HepG2 (cell line): ENCODE results near the gene MAPK12. TPM values are rescaled to one million over a fixed set of nuclear protein-coding genes. Genes with fewer than 3 reads are reported as not detected.

Experiments
- AGO1 ChIP-seq: fragments of 200-400 bp; formaldehyde crosslinking; IDR thresholded peaks from 2 replicates; pipeline ENCODE4 v1.6.1; 2017; ENCODE audit warnings: mild to moderate bottlenecking, low read depth, low read length, moderate library complexity; ENCODE audit not compliant: poor library complexity, severe bottlenecking
- ARNTL ChIP-seq: sonication (generic); formaldehyde crosslinking; IDR thresholded peaks from 2 replicates; pipeline ENCODE4 v1.4.0; 2020; ENCODE audit warnings: mild to moderate bottlenecking, missing genetic modification reagents
- ATF7-NPFF ChIP-seq: sonication (generic); formaldehyde crosslinking; IDR thresholded peaks from 2 replicates; pipeline ENCODE4 v1.8.1; 2023; ENCODE audit warnings: mild to moderate bottlenecking, low read depth, missing genetic modification reagents, moderate library complexity
- FOXK1 ChIP-seq: sonication (generic); formaldehyde crosslinking; IDR thresholded peaks from 2 replicates; pipeline ENCODE4 v1.4.0; 2020; ENCODE audit warnings: low read depth, missing genetic modification reagents, borderline replicate concordance
- HDAC1 ChIP-seq: sonication (generic); formaldehyde crosslinking; IDR thresholded peaks from 2 replicates; pipeline ENCODE4 v1.5.1; 2020; ENCODE audit warnings: mild to moderate bottlenecking, missing genetic modification reagents
- MAZ ChIP-seq, 2 experiments: sonication (generic) in 1 of 2; formaldehyde crosslinking in 1 of 2; IDR thresholded peaks; 2 replicates each; pipeline versions ENCODE4 v1.5.0 to v1.6.1; 2012 to 2020; ENCODE audit warnings: low read depth in 2 of 2, mild to moderate bottlenecking in 2 of 2, borderline replicate concordance in 1 of 2, improper control_type of control experiment in 1 of 2, low read length in 1 of 2, missing genetic modification reagents in 1 of 2, moderate library complexity in 1 of 2
- MIER2 ChIP-seq: IDR thresholded peaks from 2 replicates; pipeline ENCODE4 v1.6.1; 2016; ENCODE audit warnings: missing biosample characterization, missing genetic modification reagents
- MTA3 ChIP-seq: sonication (generic); formaldehyde crosslinking; IDR thresholded peaks from 2 replicates; pipeline ENCODE4 v1.4.0; 2020; ENCODE audit warnings: missing genetic modification reagents
- MYNN ChIP-seq: sonication (generic); formaldehyde crosslinking; IDR thresholded peaks from 2 replicates; pipeline ENCODE4 v1.4.0; 2020; ENCODE audit warnings: mild to moderate bottlenecking, low read depth, missing genetic modification reagents
- PAX8 ChIP-seq: sonication (generic); formaldehyde crosslinking; IDR thresholded peaks from 2 replicates; pipeline ENCODE4 v1.8.0; 2022; ENCODE audit warnings: mild to moderate bottlenecking, missing genetic modification reagents, borderline replicate concordance
- PHF8 ChIP-seq: sonication (generic); formaldehyde crosslinking; IDR thresholded peaks from 2 replicates; pipeline ENCODE4 v1.5.0; 2020; ENCODE audit warnings: missing genetic modification reagents
- POLR2AphosphoS2 ChIP-seq: IDR thresholded peaks from 2 replicates; pipeline ENCODE4 v1.6.1; 2011; ENCODE audit warnings: low read depth, low read length, improper control_type of control experiment
- RFX1 ChIP-seq: fragments of 450-650 bp; IDR thresholded peaks from 2 replicates; pipeline ENCODE4 v1.6.1; 2017
- SSRP1 ChIP-seq: IDR thresholded peaks from 2 replicates; pipeline ENCODE4 v1.6.1; 2016; ENCODE audit warnings: control low read depth
- TOE1 ChIP-seq: sonication (generic); formaldehyde crosslinking; IDR thresholded peaks from 2 replicates; pipeline ENCODE4 v1.4.0; 2020; ENCODE audit warnings: mild to moderate bottlenecking, missing genetic modification reagents
- XBP1 ChIP-seq: sonication (generic); formaldehyde crosslinking; IDR thresholded peaks from 2 replicates; pipeline ENCODE4 v1.5.0; 2020; ENCODE audit warnings: missing genetic modification reagents
- ZKSCAN1 ChIP-seq: fragments of 150-350 bp; IDR thresholded peaks from 2 replicates; pipeline ENCODE4 v1.6.1; 2014; ENCODE audit warnings: low read length
- ZNF124 ChIP-seq: sonication (generic); formaldehyde crosslinking; IDR thresholded peaks from 2 replicates; pipeline ENCODE4 v1.4.0; 2020; ENCODE audit warnings: missing genetic modification reagents
- ZNF430 ChIP-seq: sonication (generic); formaldehyde crosslinking; IDR thresholded peaks from 2 replicates; pipeline ENCODE4 v1.9.0; 2021; ENCODE audit warnings: mild to moderate bottlenecking, missing genetic modification reagents
- ZNF567 ChIP-seq: sonication (generic); formaldehyde crosslinking; IDR thresholded peaks from 2 replicates; pipeline ENCODE4 v1.8.1; 2023; ENCODE audit warnings: mild to moderate bottlenecking, missing genetic modification reagents, borderline replicate concordance
- ZNF652 ChIP-seq: IDR thresholded peaks from 2 replicates; pipeline ENCODE4 v1.6.1; 2016; ENCODE audit warnings: low read depth, borderline replicate concordance
- polyA plus RNA-seq, 8 experiments: library from polyadenylated mRNA; depleted of rRNA in 3 of 8; stranded (reverse) in 7 of 8; unstranded in 1 of 8; fragments of >200 nt; fragmentation: Illumina TruSeq in 4 of 8; extraction: Trizol in 4 of 8; gene quantifications; 2 replicates each; pipeline versions ENCODE4 v1.2.1 to v1.2.3, GENCODE V29; 2011 to 2016; ENCODE audit warnings: low read depth in 4 of 8, missing spikeins in 1 of 8, mixed read lengths in 1 of 8; ENCODE audit not compliant: insufficient read depth in 1 of 8
- total RNA-seq, 5 experiments: library from RNA; depleted of rRNA; stranded (reverse); fragments of >200 nt; fragmentation: Illumina TruSeq; extraction: Trizol; gene quantifications; 2 replicates each; pipeline ENCODE4 v1.2.3, GENCODE V29; 2016; ENCODE audit warnings: low read depth in 1 of 5
- TF ChIP-seq, protein P1 (sequence below): sonication (generic); formaldehyde crosslinking; IDR thresholded peaks from 2 replicates; pipeline ENCODE4 v1.4.0; 2020; ENCODE audit warnings: missing genetic modification reagents; ENCODE audit errors: not compliant biosample characterization
- TF ChIP-seq, protein P2 (sequence below): sonication (generic); formaldehyde crosslinking; conservative IDR thresholded peaks from 2 replicates; pipeline ENCODE4 v1.4.0; 2020; ENCODE audit warnings: missing genetic modification reagents
- TF ChIP-seq, protein P3 (sequence below): sonication (generic); formaldehyde crosslinking; IDR thresholded peaks from 2 replicates; pipeline ENCODE4 v1.4.0; 2020; ENCODE audit warnings: low read depth, mild to moderate bottlenecking, missing genetic modification reagents

Gene MAPK12
- total and polyA plus RNA-seq, 2 of the 13 experiments (the other 11 are each of a cell fraction or from before 2014, with no cell fraction given) = 22.2 to 23.3 TPM

DNA sequence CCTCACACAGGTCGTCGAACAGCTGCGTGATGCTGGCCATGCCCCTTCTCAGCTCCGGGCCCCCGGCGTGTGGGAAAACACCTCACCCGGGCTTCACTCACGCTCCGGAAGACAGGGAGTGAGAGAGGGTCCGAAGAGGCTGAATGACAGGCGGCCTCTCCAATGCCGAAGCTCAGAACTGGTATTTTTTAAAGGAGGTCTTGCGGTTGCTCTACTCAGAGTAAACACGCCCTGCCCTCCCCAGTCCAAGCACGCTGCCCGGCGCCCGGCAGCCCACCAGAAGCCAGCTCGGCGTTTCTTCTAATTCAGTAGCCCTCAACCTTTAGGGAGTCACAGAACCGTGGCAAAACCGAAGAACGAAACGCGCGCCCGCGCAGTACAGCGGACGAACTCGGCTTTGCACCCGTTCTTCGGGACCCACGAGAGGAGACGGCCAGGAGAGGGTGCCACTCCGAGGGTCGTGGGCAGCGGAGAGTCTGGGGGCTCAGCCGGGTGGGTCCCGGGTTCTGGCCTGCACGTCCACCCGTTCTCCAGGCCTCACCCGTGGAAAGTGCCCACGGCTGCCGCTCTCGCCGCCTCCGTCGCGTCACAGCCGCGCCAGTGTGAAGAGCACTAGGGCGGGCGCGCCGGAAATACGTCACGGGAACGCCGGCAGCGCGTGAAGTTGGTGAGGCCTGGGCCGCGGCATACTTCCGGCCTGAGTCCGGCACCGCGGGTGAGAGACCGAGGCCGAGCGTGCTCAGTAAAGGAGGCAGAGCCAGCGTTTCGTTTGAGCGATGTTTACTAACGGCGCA lies 16.9 kb downstream of the MAPK12 start, which contains the start of gene TUBGCP6 (continued):
- 0 out of 2 replicates have a peak, but pooled peaks have one; percentile 71 for TF ChIP-seq ZNF124 (CRISPR knock-in tag)
- peak; percentile 92; the same call in 1 of the 2 replicates for TF ChIP-seq ZNF567 (CRISPR knock-in tag)
- TF ChIP-seq ZNF652 (CRISPR knock-in tag) = no peak
- peak; percentile 44; the same call in 1 of the 2 replicates for TF ChIP-seq ZKSCAN1
- TF ChIP-seq, protein P1, sequence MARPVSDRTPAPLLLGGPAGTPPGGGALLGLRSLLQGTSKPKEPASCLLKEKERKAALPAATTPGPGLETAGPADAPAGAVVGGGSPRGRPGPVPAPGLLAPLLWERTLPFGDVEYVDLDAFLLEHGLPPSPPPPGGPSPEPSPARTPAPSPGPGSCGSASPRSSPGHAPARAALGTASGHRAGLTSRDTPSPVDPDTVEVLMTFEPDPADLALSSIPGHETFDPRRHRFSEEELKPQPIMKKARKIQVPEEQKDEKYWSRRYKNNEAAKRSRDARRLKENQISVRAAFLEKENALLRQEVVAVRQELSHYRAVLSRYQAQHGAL (CRISPR knock-in tag) = peak; percentile 64
- TF ChIP-seq, protein P2, sequence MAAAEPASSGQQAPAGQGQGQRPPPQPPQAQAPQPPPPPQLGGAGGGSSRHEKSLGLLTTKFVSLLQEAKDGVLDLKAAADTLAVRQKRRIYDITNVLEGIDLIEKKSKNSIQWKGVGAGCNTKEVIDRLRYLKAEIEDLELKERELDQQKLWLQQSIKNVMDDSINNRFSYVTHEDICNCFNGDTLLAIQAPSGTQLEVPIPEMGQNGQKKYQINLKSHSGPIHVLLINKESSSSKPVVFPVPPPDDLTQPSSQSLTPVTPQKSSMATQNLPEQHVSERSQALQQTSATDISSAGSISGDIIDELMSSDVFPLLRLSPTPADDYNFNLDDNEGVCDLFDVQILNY (CRISPR knock-in tag) = no peak
- TF ChIP-seq POLR2AphosphoS2 = no peak
- TF ChIP-seq XBP1 (CRISPR knock-in tag) = no peak
- TF ChIP-seq HDAC1 (CRISPR knock-in tag) = peak; percentile 99
- no peak for TF ChIP-seq TOE1 (CRISPR knock-in tag)
- TF ChIP-seq SSRP1 = no peak
- 0 out of 2 replicates have a peak, but pooled peaks have one; percentile 5 for TF ChIP-seq MAZ (IDR thresholded peaks at IDR 0.05; ENCODE audit: borderline replicate concordance, low read depth, low read length)
- TF ChIP-seq MAZ (CRISPR knock-in tag; IDR thresholded peaks at IDR 0.05; ENCODE audit: low read depth) = peak; percentile 84
- TF ChIP-seq PAX8 = peak; percentile 81; the same call in 1 of the 2 replicates
- no peak for TF ChIP-seq MTA3 (CRISPR knock-in tag)
- peak; percentile 94 for TF ChIP-seq PHF8 (CRISPR knock-in tag)
- TF ChIP-seq ARNTL (CRISPR knock-in tag) = peak; percentile 70
- no peak for TF ChIP-seq ZNF430 (CRISPR knock-in tag)
- TF ChIP-seq MYNN (CRISPR knock-in tag) = no peak
- TF ChIP-seq MIER2 (CRISPR knock-in tag) = 0 out of 2 replicates have a peak, but pooled peaks have one; percentile 18
- TF ChIP-seq AGO1 = peak; percentile 76
- TF ChIP-seq ATF7-NPFF (CRISPR knock-in tag) = peak; percentile 52; the same call in 1 of the 2 replicates
- TF ChIP-seq RFX1 = no peak
- peak; percentile 96; the same call in 1 of the 2 replicates for TF ChIP-seq FOXK1 (CRISPR knock-in tag)
- TF ChIP-seq, protein P3, sequence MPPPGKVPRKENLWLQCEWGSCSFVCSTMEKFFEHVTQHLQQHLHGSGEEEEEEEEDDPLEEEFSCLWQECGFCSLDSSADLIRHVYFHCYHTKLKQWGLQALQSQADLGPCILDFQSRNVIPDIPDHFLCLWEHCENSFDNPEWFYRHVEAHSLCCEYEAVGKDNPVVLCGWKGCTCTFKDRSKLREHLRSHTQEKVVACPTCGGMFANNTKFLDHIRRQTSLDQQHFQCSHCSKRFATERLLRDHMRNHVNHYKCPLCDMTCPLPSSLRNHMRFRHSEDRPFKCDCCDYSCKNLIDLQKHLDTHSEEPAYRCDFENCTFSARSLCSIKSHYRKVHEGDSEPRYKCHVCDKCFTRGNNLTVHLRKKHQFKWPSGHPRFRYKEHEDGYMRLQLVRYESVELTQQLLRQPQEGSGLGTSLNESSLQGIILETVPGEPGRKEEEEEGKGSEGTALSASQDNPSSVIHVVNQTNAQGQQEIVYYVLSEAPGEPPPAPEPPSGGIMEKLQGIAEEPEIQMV = peak; percentile 81; the same call in 1 of the 2 replicates
